Keratinocyte (primary cell): ENCODE data around the gene CLEC16A. TPM values are rescaled to one million over a fixed set of nuclear protein-coding genes. Genes with fewer than 3 reads are reported as not detected.

Source experiments
- DNase-seq: peaks from one replicate; pipeline ENCODE4 v3.0.0-alpha.2; 2011; ENCODE audit warnings: low read depth, missing footprints, low spot score
- FAIRE-seq: peaks from 2 replicates; lab custom pipeline; 2011; peaks lifted over from hg19 to GRCh38; lab: Jason Lieb, UNC
- H2AFZ ChIP-seq: 2 replicates; pipeline ENCODE4 v1.6.0; 2012; ENCODE audit warnings: low read length, control low read depth, inconsistent platforms; ENCODE audit not compliant: control insufficient read depth
- H3K27ac ChIP-seq: 2 replicates; pipeline ENCODE4 v1.5.1; 2011; ENCODE audit warnings: low read length; ENCODE audit not compliant: control insufficient read depth, insufficient read depth
- H3K27me3 ChIP-seq: 3 replicates; pipeline ENCODE4 v1.6.0; 2011; ENCODE audit warnings: low read length; ENCODE audit not compliant: control insufficient read depth, insufficient read depth; ENCODE audit errors: extremely low read depth
- H3K36me3 ChIP-seq, 2 experiments: 2 replicates in 1 of 2; 3 replicates in 1 of 2; pipeline ENCODE4 v1.5.1; 2011; ENCODE audit warnings: low read length in 2 of 2, mild to moderate bottlenecking in 1 of 2; ENCODE audit not compliant: control insufficient read depth in 2 of 2, insufficient read depth in 2 of 2; ENCODE audit errors: extremely low read depth in 1 of 2
- H3K4me1 ChIP-seq: 3 replicates; pipeline ENCODE4 v1.5.1; 2011; ENCODE audit warnings: low read length; ENCODE audit not compliant: control insufficient read depth, insufficient read depth; ENCODE audit errors: extremely low read depth
- H3K4me2 ChIP-seq: 3 replicates; pipeline ENCODE4 v1.6.0; 2011; ENCODE audit warnings: low read depth, low read length; ENCODE audit not compliant: control insufficient read depth, insufficient read depth; ENCODE audit errors: extremely low read depth
- H3K4me3 ChIP-seq, 3 experiments: fragments of 200-600 bp in 1 of 3; sonication (generic) in 1 of 3; 2 replicates in 2 of 3; 3 replicates in 1 of 3; pipeline ENCODE4 v1.5.1; 2011 to 2016; ENCODE audit warnings: low read length in 3 of 3, mild to moderate bottlenecking in 3 of 3, control low read depth in 2 of 3, inconsistent platforms in 1 of 3, low read depth in 1 of 3, mixed read lengths in 1 of 3, mixed run types in 1 of 3, moderate library complexity in 1 of 3; ENCODE audit not compliant: control insufficient read depth in 2 of 3, insufficient read depth in 2 of 3; ENCODE audit errors: extremely low read depth in 1 of 3
- H3K79me2 ChIP-seq: 2 replicates; pipeline ENCODE4 v1.6.0; 2012; ENCODE audit warnings: low read length; ENCODE audit not compliant: control insufficient read depth, insufficient read depth
- H3K9ac ChIP-seq: 3 replicates; pipeline ENCODE4 v1.6.0; 2011; ENCODE audit warnings: low read length; ENCODE audit not compliant: control insufficient read depth, insufficient read depth; ENCODE audit errors: extremely low read depth
- H3K9me1 ChIP-seq: 3 replicates; pipeline ENCODE4 v1.6.0; 2011; ENCODE audit warnings: low read length; ENCODE audit not compliant: control insufficient read depth, insufficient read depth; ENCODE audit errors: extremely low read depth
- H3K9me3 ChIP-seq: 2 replicates; pipeline ENCODE4 v1.5.1; 2012; ENCODE audit warnings: low read depth, low read length; ENCODE audit not compliant: control insufficient read depth
- H4K20me1 ChIP-seq: 3 replicates; pipeline ENCODE4 v1.6.0; 2011; ENCODE audit warnings: low read length; ENCODE audit not compliant: control insufficient read depth, insufficient read depth; ENCODE audit errors: extremely low read depth
- CTCF ChIP-seq, 3 experiments: IDR thresholded peaks in 1 of 3; conservative IDR thresholded peaks in 1 of 3; optimal IDR thresholded peaks in 1 of 3; 2 replicates in 2 of 3; 3 replicates in 1 of 3; pipeline versions ENCODE3 to v1.5.1; 2011; ENCODE audit warnings: low read length in 3 of 3, mild to moderate bottlenecking in 3 of 3, moderate library complexity in 2 of 3, control low read depth in 1 of 3, inconsistent platforms in 1 of 3; ENCODE audit not compliant: insufficient read depth in 2 of 3; ENCODE audit errors: extremely low read depth in 1 of 3
- EZH2 ChIP-seq: IDR thresholded peaks from one replicate; pipeline ENCODE4 v1.6.1; 2012; ENCODE audit warnings: inconsistent platforms, mild to moderate bottlenecking, low read length, moderate library complexity
- dilution Hi-C: fragments of 300-500 bp; cut with MboI; formaldehyde crosslinking; loops from one replicate; pipeline ENCODE4 v1.7.0; 2020; ENCODE audit warnings: low sequenced_read_pairs; ENCODE audit not compliant: extremely low pct_ligation_motif_present
- polyA plus RNA-seq, 5 experiments: library from polyadenylated mRNA; depleted of rRNA in 3 of 5; stranded (reverse) in 3 of 5; stranded (forward) in 1 of 5; unstranded in 1 of 5; fragments of >200 nt; gene quantifications; 1 replicate in 1 of 5; 2 replicates in 3 of 5; 3 replicates in 1 of 5; pipeline versions ENCODE4 v1.2.1 to v1.2.3, GENCODE V29; 2011 to 2012; ENCODE audit warnings: missing spikeins in 2 of 5, low read depth in 1 of 5, low replicate concordance in 1 of 5

CLEC16A gene
- polyA plus RNA-seq, 1 donor (not counting 4 experiments of a cell fraction or from before 2014, with no cell fraction given), result 9.5 TPM

DNA sequence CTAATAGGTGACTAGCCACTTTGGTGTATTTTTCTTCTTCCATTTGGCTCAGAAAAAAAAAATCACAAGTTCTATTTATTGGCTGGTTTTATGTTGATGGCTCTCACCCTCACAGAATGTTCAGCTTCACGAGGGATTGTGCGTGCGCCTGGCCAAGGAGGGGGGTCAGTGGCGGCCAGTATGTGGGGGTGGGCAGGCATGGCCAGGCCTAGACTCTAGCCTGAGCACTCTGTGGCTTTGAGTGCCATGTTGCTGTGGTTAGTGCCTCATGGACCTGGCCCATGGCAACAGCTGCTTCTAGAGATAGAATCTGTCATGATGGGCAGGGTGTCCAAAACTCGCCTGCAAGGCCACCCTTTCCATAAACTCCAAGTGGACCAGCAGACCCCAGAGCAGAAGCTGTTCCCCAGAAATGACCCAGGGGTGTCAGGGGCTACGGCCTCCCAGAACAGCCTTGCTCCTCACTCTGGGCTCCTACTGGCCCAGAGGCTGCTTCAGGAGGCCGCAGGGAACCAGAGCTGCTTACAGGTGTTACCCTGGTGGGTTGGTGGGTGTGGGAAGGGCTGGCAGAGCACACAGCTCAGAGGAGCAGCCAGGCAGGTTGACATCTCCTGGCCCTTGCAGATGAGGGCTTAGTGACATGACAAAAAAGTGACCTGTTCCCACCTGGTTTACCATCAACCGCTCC is 186.8 kb downstream of the CLEC16A start:
- no peak for TF ChIP-seq EZH2
- TF ChIP-seq CTCF (optimal IDR thresholded peaks at IDR 0.05 in 1 of 3, IDR thresholded peaks at IDR 0.05 in 1 of 3, conservative IDR thresholded peaks at IDR 0.05 in 1 of 3; ENCODE audit: extremely low read depth in 1 of 3, insufficient read depth in 2 of 3, low read length in 3 of 3), result no peak
- dilution Hi-C loops, result no loop called here
- no peak overlapping the region for H3K27ac ChIP-seq
- peaks cover 34% of the 10 kb centered on the region for H3K4me1 ChIP-seq
- no peaks in the 10 kb centered on the region for H4K20me1 ChIP-seq
- H3K4me3 ChIP-seq, result no peak overlapping the region
- DNase-seq, result no peak
- no peaks in the 10 kb centered on the region for H3K27me3 ChIP-seq
- H3K9ac ChIP-seq, result no peak overlapping the region
- no peak overlapping the region for H2AFZ ChIP-seq
- H3K9me3 ChIP-seq, result no peaks in the 10 kb centered on the region
- H3K36me3 ChIP-seq, result peaks cover 0 to 4% of the 10 kb centered on the region in 2 experiments
- FAIRE-seq, result no peak
- no peaks in the 10 kb centered on the region for H3K79me2 ChIP-seq
- H3K9me1 ChIP-seq, result peaks cover 4% of the 10 kb centered on the region
- no peak overlapping the region for H3K4me2 ChIP-seq

DNA sequence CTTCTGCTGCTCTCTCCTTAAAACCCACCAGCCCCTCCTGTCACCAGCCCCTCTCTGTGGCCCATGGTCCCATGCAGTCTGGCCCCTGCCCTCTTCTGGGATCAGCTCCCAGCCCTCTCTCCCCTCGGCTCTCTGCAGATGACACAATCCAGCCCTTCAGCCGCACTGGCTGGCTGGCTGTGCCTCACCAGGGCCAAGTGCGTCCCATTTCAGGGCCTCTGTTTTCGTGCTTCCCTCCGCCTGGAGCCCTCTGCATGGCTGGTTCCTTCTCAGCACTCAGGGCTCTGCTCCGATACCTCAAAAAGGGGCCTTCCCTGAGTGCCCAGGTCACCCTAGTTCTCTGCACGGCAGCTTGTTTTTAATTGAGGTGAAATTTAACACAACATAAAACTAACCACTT is 187.3 kb downstream of the CLEC16A start:
- H3K9me3 ChIP-seq, result no peaks in the 10 kb centered on the region
- no peak overlapping the region for H3K4me2 ChIP-seq
- dilution Hi-C loops, result no loop called here
- H3K27ac ChIP-seq, result no peak overlapping the region
- TF ChIP-seq CTCF (optimal IDR thresholded peaks at IDR 0.05 in 1 of 3, IDR thresholded peaks at IDR 0.05 in 1 of 3, conservative IDR thresholded peaks at IDR 0.05 in 1 of 3; ENCODE audit: extremely low read depth in 1 of 3, insufficient read depth in 2 of 3, low read length in 3 of 3), result no peak
- no peak for TF ChIP-seq EZH2
- H3K36me3 ChIP-seq, result peaks cover 0 to 2% of the 10 kb centered on the region in 2 experiments
- peaks cover 4% of the 10 kb centered on the region for H3K9me1 ChIP-seq
- FAIRE-seq (no peak), DNase-seq (no peak)
- H3K79me2 ChIP-seq, result no peaks in the 10 kb centered on the region
- H2AFZ ChIP-seq, result no peak overlapping the region
- H3K4me3 ChIP-seq, result no peak overlapping the region
- no peaks in the 10 kb centered on the region for H4K20me1 ChIP-seq
- H3K27me3 ChIP-seq, result no peaks in the 10 kb centered on the region
- peaks cover 39% of the 10 kb centered on the region for H3K4me1 ChIP-seq
- H3K9ac ChIP-seq, result no peak overlapping the region
